H1 (cell line): ENCODE data around the gene DHRS7B. TPM values are rescaled to one million over a fixed set of nuclear protein-coding genes. Genes with fewer than 3 reads are reported as not detected.

Experiments
- CTCF ChIA-PET: fragments of 300-600 bp; sonication (Branson Sonifier 250); formaldehyde crosslinking; loops from one replicate; lab custom pipeline; 2021; ENCODE audit not compliant: partially characterized antibody; lab: Charles Lee
- POLR2A ChIA-PET: fragments of 300-600 bp; sonication (Branson Sonifier 250); formaldehyde crosslinking; loops from one replicate; lab custom pipeline; 2021; ENCODE audit warnings: inconsistent platforms; ENCODE audit not compliant: partially characterized antibody; lab: Charles Lee
- DNase-seq, 2 experiments: peaks; one replicate each; pipeline versions ENCODE4 v3.0.0 to v3.0.0-alpha.2; 2010 to 2022; ENCODE audit warnings: low spot score in 2 of 2, low read depth in 1 of 2, mixed read lengths in 1 of 2
- FAIRE-seq: peaks from 2 replicates; lab custom pipeline; 2011; peaks lifted over from hg19 to GRCh38; lab: Jason Lieb, UNC
- H2AFZ ChIP-seq: 2 replicates; pipeline ENCODE4 v1.8.1; 2012; ENCODE audit warnings: low read length, inconsistent platforms
- H2AK5ac ChIP-seq: 2 replicates; pipeline ENCODE4 v1.6.1; 2013; ENCODE audit warnings: low read depth, low read length
- H2BK120ac ChIP-seq: replicated peaks from 2 replicates; pipeline ENCODE3; 2013; ENCODE audit warnings: low read depth, low read length, inconsistent platforms
- H2BK12ac ChIP-seq: 2 replicates; pipeline ENCODE4 v1.6.1; 2013; ENCODE audit warnings: low read depth, low read length
- H2BK15ac ChIP-seq: 2 replicates; pipeline ENCODE4 v1.6.1; 2013; ENCODE audit warnings: low read length
- H2BK20ac ChIP-seq: 2 replicates; pipeline ENCODE4 v1.6.1; 2013; ENCODE audit warnings: low read length
- H2BK5ac ChIP-seq: 2 replicates; pipeline ENCODE4 v1.6.1; 2013; ENCODE audit warnings: low read depth, low read length
- H3K14ac ChIP-seq: 2 replicates; pipeline ENCODE4 v1.6.1; 2013; ENCODE audit warnings: inconsistent platforms; ENCODE audit not compliant: insufficient read length
- H3K18ac ChIP-seq: 2 replicates; pipeline ENCODE4 v1.6.1; 2013; ENCODE audit warnings: low read length; ENCODE audit errors: extremely low read depth
- H3K23ac ChIP-seq: 2 replicates; pipeline ENCODE4 v1.6.1; 2013; ENCODE audit warnings: inconsistent platforms; ENCODE audit not compliant: insufficient read length
- H3K23me2 ChIP-seq: 2 replicates; pipeline ENCODE4 v1.6.1; 2013; ENCODE audit warnings: low read depth, low read length
- H3K27ac ChIP-seq: 2 replicates; pipeline ENCODE4 v1.6.1; 2011; ENCODE audit warnings: low read depth, low read length, inconsistent platforms
- H3K27me3 ChIP-seq, 4 experiments: replicated peaks in 1 of 4; 1 replicate in 1 of 4; 2 replicates in 3 of 4; pipeline versions ENCODE4 v1.6.1 to v1.8.1; 2011 to 2013; ENCODE audit warnings: low read length in 3 of 4, mild to moderate bottlenecking in 3 of 4, inconsistent platforms in 2 of 4, mixed read lengths in 2 of 4, moderate library complexity in 1 of 4; ENCODE audit not compliant: control insufficient read depth in 3 of 4, insufficient read depth in 3 of 4; ENCODE audit errors: extremely low read depth in 1 of 4
- H3K36me3 ChIP-seq, 4 experiments: 2 replicates each; pipeline versions ENCODE4 v1.6.1 to v1.8.1; 2011 to 2013; ENCODE audit warnings: mild to moderate bottlenecking in 4 of 4, low read length in 3 of 4, moderate library complexity in 2 of 4, control low read depth in 1 of 4, inconsistent platforms in 1 of 4; ENCODE audit not compliant: insufficient read depth in 4 of 4, control insufficient read depth in 2 of 4
- H3K4ac ChIP-seq: replicated peaks from 2 replicates; pipeline ENCODE3; 2013; ENCODE audit warnings: low read length, low read depth, mixed read lengths, inconsistent platforms; ENCODE audit not compliant: insufficient read length
- H3K4me1 ChIP-seq, 4 experiments: replicated peaks in 1 of 4; 1 replicate in 1 of 4; 2 replicates in 3 of 4; pipeline versions ENCODE4 v1.6.1 to v1.8.1; 2011 to 2013; ENCODE audit warnings: low read length in 3 of 4, inconsistent platforms in 2 of 4, mixed read lengths in 1 of 4; ENCODE audit not compliant: insufficient read depth in 4 of 4, control insufficient read depth in 3 of 4
- H3K4me2 ChIP-seq, 2 experiments: 2 replicates each; pipeline versions ENCODE4 v1.6.1 to v1.8.1; 2011 to 2013; ENCODE audit warnings: low read depth in 2 of 2, low read length in 2 of 2, control low read depth in 1 of 2, inconsistent platforms in 1 of 2, mild to moderate bottlenecking in 1 of 2; ENCODE audit not compliant: insufficient read depth in 1 of 2
- H3K4me3 ChIP-seq, 4 experiments: fragments of 200-600, 300-600 bp in 1 of 4; sonication (generic), shearing (Covaris generic), sonication (Bioruptor Twin) in 1 of 4; 2 replicates each; pipeline versions ENCODE4 v1.5.1 to v1.8.1; 2011 to 2016; ENCODE audit warnings: low read length in 4 of 4, low read depth in 3 of 4, control low read depth in 2 of 4, inconsistent platforms in 2 of 4, mild to moderate bottlenecking in 2 of 4, mixed read lengths in 1 of 4, moderate library complexity in 1 of 4; ENCODE audit not compliant: insufficient read depth in 2 of 4; ENCODE audit errors: extremely low read depth in 1 of 4
- H3K56ac ChIP-seq: replicated peaks from 2 replicates; pipeline ENCODE3; 2013; ENCODE audit warnings: low read depth, mild to moderate bottlenecking, mixed read lengths, low read length, inconsistent platforms; ENCODE audit not compliant: insufficient read length
- H3K79me1 ChIP-seq: 2 replicates; pipeline ENCODE4 v1.6.1; 2013; ENCODE audit warnings: low read depth, low read length, control low read depth
- H3K79me2 ChIP-seq, 2 experiments: 2 replicates each; pipeline versions ENCODE4 v1.6.1 to v1.8.1; 2012 to 2013; ENCODE audit warnings: low read length in 2 of 2, mild to moderate bottlenecking in 2 of 2, inconsistent platforms in 1 of 2; ENCODE audit not compliant: insufficient read depth in 2 of 2, control insufficient read depth in 1 of 2
- H3K9ac ChIP-seq, 4 experiments: replicated peaks in 1 of 4; 1 replicate in 1 of 4; 2 replicates in 3 of 4; pipeline versions ENCODE4 v1.6.1 to v1.8.1; 2011 to 2013; ENCODE audit warnings: low read depth in 3 of 4, low read length in 3 of 4, control low read depth in 2 of 4, mild to moderate bottlenecking in 2 of 4, moderate library complexity in 2 of 4, inconsistent platforms in 1 of 4; ENCODE audit errors: extremely low read depth in 1 of 4
- H3K9me3 ChIP-seq, 2 experiments: 2 replicates each; pipeline versions ENCODE4 v1.6.1 to v1.8.1; 2012 to 2013; ENCODE audit warnings: mild to moderate bottlenecking in 2 of 2, moderate library complexity in 2 of 2, control low read depth in 1 of 2, inconsistent platforms in 1 of 2, low read depth in 1 of 2, low read length in 1 of 2, mixed read lengths in 1 of 2; ENCODE audit not compliant: insufficient read depth in 2 of 2
- H4K20me1 ChIP-seq, 2 experiments: replicated peaks in 1 of 2; 2 replicates each; pipeline versions ENCODE3 to v1.8.1; 2011 to 2013; ENCODE audit warnings: inconsistent platforms in 2 of 2, low read length in 2 of 2, mild to moderate bottlenecking in 1 of 2; ENCODE audit not compliant: insufficient read depth in 2 of 2, control insufficient read depth in 1 of 2
- H4K5ac ChIP-seq: 2 replicates; pipeline ENCODE4 v1.6.1; 2013; ENCODE audit warnings: low read length, low read depth, mixed read lengths, inconsistent platforms; ENCODE audit not compliant: insufficient read length
- H4K8ac ChIP-seq: 2 replicates; pipeline ENCODE4 v1.8.0; 2013; ENCODE audit warnings: mild to moderate bottlenecking, moderate library complexity, low read length, inconsistent platforms; ENCODE audit not compliant: insufficient read depth; ENCODE audit errors: extremely low read depth
- H4K91ac ChIP-seq: replicated peaks from 2 replicates; pipeline ENCODE3; 2013; ENCODE audit warnings: low read length, mixed read lengths, inconsistent platforms; ENCODE audit not compliant: insufficient read length
- CEBPB ChIP-seq: IDR thresholded peaks from 2 replicates; pipeline ENCODE4 v1.6.1; 2012; ENCODE audit warnings: low read depth, low read length
- CTBP2 ChIP-seq: IDR thresholded peaks from 2 replicates; pipeline ENCODE4 v1.7.0; 2011; ENCODE audit warnings: borderline replicate concordance, mild to moderate bottlenecking, moderate library complexity, mixed read lengths, low read length; ENCODE audit not compliant: insufficient read depth, insufficient read length
- GTF2F1 ChIP-seq: IDR thresholded peaks from 2 replicates; pipeline ENCODE4 v1.6.1; 2012; ENCODE audit warnings: low read depth, low read length, improper control_type of control experiment, borderline replicate concordance
- KDM1A ChIP-seq: fragments of 200-600, 300-600 bp; sonication (generic); IDR thresholded peaks from 2 replicates; pipeline ENCODE4 v1.7.1; 2016; ENCODE audit warnings: mild to moderate bottlenecking, low read length, borderline replicate concordance
- KDM5A ChIP-seq: fragments of 200-600 bp; IDR thresholded peaks from 2 replicates; pipeline ENCODE4 v1.7.1; 2012; ENCODE audit warnings: mild to moderate bottlenecking, low read length, inconsistent platforms, mixed read lengths
- MAFK ChIP-seq: IDR thresholded peaks from 2 replicates; pipeline ENCODE4 v1.6.1; 2012; ENCODE audit warnings: low read depth, mild to moderate bottlenecking, improper control_type of control experiment, low read length
- PHF8 ChIP-seq: fragments of 200-600 bp; sonication (generic); conservative IDR thresholded peaks from 2 replicates; pipeline ENCODE4 v1.7.1; 2012; ENCODE audit warnings: low read depth, mild to moderate bottlenecking, inconsistent platforms, low read length, moderate library complexity
- SRF ChIP-seq: IDR thresholded peaks from 2 replicates; pipeline ENCODE4 v1.6.1; 2011; ENCODE audit warnings: mild to moderate bottlenecking, low read depth, low read length, moderate library complexity
- SUZ12 ChIP-seq: fragments of 200-600 bp; sonication (generic); IDR thresholded peaks from 2 replicates; pipeline ENCODE4 v1.6.1; 2012; ENCODE audit warnings: mild to moderate bottlenecking, inconsistent platforms, low read length, moderate library complexity, mixed read lengths
- TCF12 ChIP-seq: IDR thresholded peaks from 2 replicates; pipeline ENCODE4 v1.6.1; 2011; ENCODE audit warnings: low read depth, mild to moderate bottlenecking, low read length
- WGBS, 2 experiments: shearing (Covaris generic) in 1 of 2; methylation state at CpG; one replicate each; pipeline versions ENCODE4 v1.1.6 to v1.1.7; 2013 to 2015; ENCODE audit warnings: low lambda C conversion rate in 2 of 2, mixed read lengths in 2 of 2, inconsistent platforms in 1 of 2, low coverage in 1 of 2, missing lambda C conversion rate in 1 of 2; ENCODE audit not compliant: insufficient replicate concordance in 2 of 2, insufficient coverage in 1 of 2, insufficient read length in 1 of 2; ENCODE audit errors: extremely low coverage in 1 of 2, missing lambda C conversion rate in 1 of 2; 5-methylcytosine and 5-hydroxymethylcytosine counted together
- polyA plus RNA-seq, 7 experiments: library from polyadenylated mRNA; depleted of rRNA in 3 of 7; stranded (reverse) in 5 of 7; unstranded in 2 of 7; fragments of >200 nt in 5 of 7; fragments of 200-250 nt in 2 of 7; gene quantifications; 1 replicate in 5 of 7; 2 replicates in 1 of 7; 4 replicates in 1 of 7; pipeline versions ENCODE4 v1.2.1 to v1.2.3, GENCODE V29; 2011 to 2013; ENCODE audit warnings: missing spikeins in 2 of 7, mixed read lengths in 2 of 7
- total RNA-seq: library from RNA; stranded (reverse); fragmentation: NEBNext Ultra II Directional; extraction: Animal tissue kit (Norgen Biotek cat#: 25700); gene quantifications from 2 replicates; pipeline ENCODE4 v1.2.1, GENCODE V29; 2021
- TF ChIP-seq, protein P1 (sequence below): IDR thresholded peaks from 2 replicates; pipeline ENCODE4 v1.6.1; 2012; ENCODE audit warnings: low read length, inconsistent platforms
- TF ChIP-seq, protein P2 (sequence below): IDR thresholded peaks from 2 replicates; pipeline ENCODE4 v1.6.1; 2012; ENCODE audit warnings: inconsistent platforms

Gene DHRS7B
- total and polyA plus RNA-seq, 2 of the 8 experiments (the other 6 are each of a cell fraction or from before 2014, with no cell fraction given): 11.0 to 27.9 TPM

DNA sequence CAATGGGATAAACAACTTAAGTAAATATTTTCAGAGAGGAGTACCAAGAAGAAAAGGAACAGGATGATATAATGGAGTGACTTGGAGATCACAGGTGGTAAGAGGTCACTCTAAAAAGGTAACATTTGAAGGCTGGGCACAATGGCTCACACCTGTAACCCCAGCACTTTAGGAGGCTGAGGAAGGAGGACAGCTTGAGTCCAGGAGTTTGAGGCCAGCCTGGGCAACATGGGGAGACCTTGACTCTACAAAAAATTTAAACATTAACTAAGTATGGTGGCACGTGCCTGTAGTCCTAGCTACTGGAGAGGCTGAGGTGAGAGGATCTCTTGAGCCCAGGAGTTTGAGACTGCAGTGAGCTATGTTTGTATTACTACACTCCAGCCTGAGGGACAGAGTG lies 90.6 kb downstream of the DHRS7B start:
- no peak for FAIRE-seq
- CTCF ChIA-PET: interaction anchor here (0.8 to 1.0 kb wide), 2 partner anchors 14 to 18 kb away, joined by 3 read pairs; no protein-coding TSS in a partner anchor

More for the DNA sequence above, 90.6 kb downstream of the DHRS7B start:
- Histone ChIP-seq H3K9ac (no peak overlapping the region), H3K23me2 (peaks cover 8% of the 10 kb centered on the region), H4K5ac (no peak overlapping the region), H4K91ac (no peak overlapping the region), H2AK5ac (0 out of 2 replicates have a peak overlapping the region, but pooled peaks have one; percentile 25), H3K4ac (no peak overlapping the region), H4K8ac (no peak overlapping the region), H2BK15ac (no peak overlapping the region), H3K79me1 (no peaks in the 10 kb centered on the region), H3K23ac (no peak overlapping the region), H2BK12ac (0 out of 2 replicates have a peak overlapping the region, but pooled peaks have one; percentile 53), H3K9me3 (no peaks in the 10 kb centered on the region; a peak in 1 of 4 replicates), H2AFZ (no peak overlapping the region), H3K14ac (no peak overlapping the region), H2BK5ac (no peak overlapping the region), H3K56ac (no peak overlapping the region), H2BK120ac (no peak overlapping the region), H3K18ac (no peak overlapping the region), H3K4me2 (no peak overlapping the region), H2BK20ac (no peak overlapping the region), H3K79me2 (peaks cover 11 to 15% of the 10 kb centered on the region in 2 experiments), H3K27me3 (no peaks in the 10 kb centered on the region), H4K20me1 (peaks cover 7 to 8% of the 10 kb centered on the region in 2 experiments), H3K27ac (no peak overlapping the region), H3K4me3 (no peak overlapping the region), H3K4me1 (peaks cover 0 to 14% (median 5%) of the 10 kb centered on the region in 4 experiments; a peak in 4 of 7 replicates), H3K36me3 (no peaks in the 10 kb centered on the region)
- POLR2A ChIA-PET: interaction anchor here (1.1 kb wide), 1 partner anchor 13 kb away, joined by 3 read pairs; no protein-coding TSS in a partner anchor
- DNase-seq: no peak
- TF ChIP-seq CEBPB (no peak), MAFK (no peak), SUZ12 (no peak), KDM1A (no peak), GTF2F1 (no peak), SRF (no peak), PHF8 (no peak), CTBP2 (no peak), KDM5A (no peak), TCF12 (no peak)
- TF ChIP-seq, protein P1, sequence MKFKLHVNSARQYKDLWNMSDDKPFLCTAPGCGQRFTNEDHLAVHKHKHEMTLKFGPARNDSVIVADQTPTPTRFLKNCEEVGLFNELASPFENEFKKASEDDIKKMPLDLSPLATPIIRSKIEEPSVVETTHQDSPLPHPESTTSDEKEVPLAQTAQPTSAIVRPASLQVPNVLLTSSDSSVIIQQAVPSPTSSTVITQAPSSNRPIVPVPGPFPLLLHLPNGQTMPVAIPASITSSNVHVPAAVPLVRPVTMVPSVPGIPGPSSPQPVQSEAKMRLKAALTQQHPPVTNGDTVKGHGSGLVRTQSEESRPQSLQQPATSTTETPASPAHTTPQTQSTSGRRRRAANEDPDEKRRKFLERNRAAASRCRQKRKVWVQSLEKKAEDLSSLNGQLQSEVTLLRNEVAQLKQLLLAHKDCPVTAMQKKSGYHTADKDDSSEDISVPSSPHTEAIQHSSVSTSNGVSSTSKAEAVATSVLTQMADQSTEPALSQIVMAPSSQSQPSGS: no peak
- TF ChIP-seq, protein P2, sequence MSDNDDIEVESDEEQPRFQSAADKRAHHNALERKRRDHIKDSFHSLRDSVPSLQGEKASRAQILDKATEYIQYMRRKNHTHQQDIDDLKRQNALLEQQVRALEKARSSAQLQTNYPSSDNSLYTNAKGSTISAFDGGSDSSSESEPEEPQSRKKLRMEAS: no peak
- WGBS, 2 experiments: 69% methylated on average over 1 of the region's 1 CpG; no CpG with 5 or more reads in 1 of the 2 experiments
